NCI-H510A (cell line): ENCODE data around the gene SYNE2.
"Not testable (repeated sequence)": the region's sequence is repeated elsewhere in the genome, so short reads cannot be mapped to it uniquely, and the experiment has no call there.

Experiments used
- DNase-seq: peaks from one replicate; lab custom pipeline; 2025; lab: John Stamatoyannopoulos, UW

Gene SYNE2

GRCh38 chr14:64196056-64196455 is 343.3 kb downstream of the SYNE2 start:
- DNase-seq: no peak

- DNase-seq: peak; percentile 36
Observed at GRCh38 chr14:64196814-64197411, 344.1 kb downstream of the SYNE2 start.

GRCh38 chr14:64197996-64198395 is 345.2 kb downstream of the SYNE2 start:
- DNase-seq: no peak

GRCh38 chr14:64198486-64198885 is 345.7 kb downstream of the SYNE2 start:
- DNase-seq: no peak

GRCh38 chr14:64200170-64200569 is 347.4 kb downstream of the SYNE2 start:
- DNase-seq: no peak

GRCh38 chr14:64201296-64201695 is 348.5 kb downstream of the SYNE2 start:
- DNase-seq: peak; percentile 10

GRCh38 chr14:64201921-64202545 is 349.2 kb downstream of the SYNE2 start:
- no peak for DNase-seq

- no peak for DNase-seq
Observed at GRCh38 chr14:64202716-64203115, 349.9 kb downstream of the SYNE2 start.

- no peak for DNase-seq
Observed at GRCh38 chr14:64203366-64204006, 350.7 kb downstream of the SYNE2 start.

- no peak for DNase-seq
Observed at GRCh38 chr14:64208261-64208660, 355.5 kb downstream of the SYNE2 start.

- no peak for DNase-seq
Observed at GRCh38 chr14:64208981-64209380, 356.2 kb downstream of the SYNE2 start.

GRCh38 chr14:64209444-64210131 is 356.8 kb downstream of the SYNE2 start:
- no peak for DNase-seq

GRCh38 chr14:64210216-64210615 is 357.4 kb downstream of the SYNE2 start:
- DNase-seq: no peak

- DNase-seq: not testable (repeated sequence)
Observed at GRCh38 chr14:64210912-64211311, 358.1 kb downstream of the SYNE2 start.

GRCh38 chr14:64212666-64213065 is 359.9 kb downstream of the SYNE2 start:
- DNase-seq: no peak

- no peak for DNase-seq
Observed at GRCh38 chr14:64213086-64213485, 360.3 kb downstream of the SYNE2 start.

- DNase-seq: no peak
Observed at GRCh38 chr14:64213853-64214570, 361.2 kb downstream of the SYNE2 start.

- no peak for DNase-seq
Observed at GRCh38 chr14:64215274-64215673, 362.5 kb downstream of the SYNE2 start.

GRCh38 chr14:64215978-64216377 is 363.2 kb downstream of the SYNE2 start:
- DNase-seq: no peak

GRCh38 chr14:64217308-64217707 is 364.5 kb downstream of the SYNE2 start:
- no peak for DNase-seq

- DNase-seq: no peak
Observed at GRCh38 chr14:64217834-64218233, 365.0 kb downstream of the SYNE2 start.
